Measurements from ENCODE around the gene TMOD2.

The TMOD2 gene

DNA sequence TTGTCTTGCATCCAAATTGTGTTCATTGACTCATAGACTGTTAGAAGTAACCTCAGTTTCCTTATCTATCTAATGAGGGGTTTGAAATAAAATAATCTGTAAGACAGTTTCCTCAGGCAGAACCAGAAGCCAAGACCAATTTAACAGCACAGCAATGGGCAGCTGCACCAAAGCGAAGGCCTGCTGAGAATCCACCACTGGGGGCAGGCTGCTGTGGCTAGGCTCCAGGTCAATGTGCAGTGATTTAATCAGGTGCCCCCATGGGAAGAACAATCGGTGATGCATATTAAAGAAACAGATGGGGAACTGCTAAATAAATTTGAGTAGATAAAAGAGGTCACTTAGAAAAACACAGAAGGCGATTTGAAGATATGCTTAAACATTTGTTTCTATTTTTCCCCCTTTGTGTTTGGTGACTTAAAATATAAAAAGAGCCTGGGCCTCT, 50.0 kb downstream of the TMOD2 start:
- TF ChIP-seq, protein P1, sequence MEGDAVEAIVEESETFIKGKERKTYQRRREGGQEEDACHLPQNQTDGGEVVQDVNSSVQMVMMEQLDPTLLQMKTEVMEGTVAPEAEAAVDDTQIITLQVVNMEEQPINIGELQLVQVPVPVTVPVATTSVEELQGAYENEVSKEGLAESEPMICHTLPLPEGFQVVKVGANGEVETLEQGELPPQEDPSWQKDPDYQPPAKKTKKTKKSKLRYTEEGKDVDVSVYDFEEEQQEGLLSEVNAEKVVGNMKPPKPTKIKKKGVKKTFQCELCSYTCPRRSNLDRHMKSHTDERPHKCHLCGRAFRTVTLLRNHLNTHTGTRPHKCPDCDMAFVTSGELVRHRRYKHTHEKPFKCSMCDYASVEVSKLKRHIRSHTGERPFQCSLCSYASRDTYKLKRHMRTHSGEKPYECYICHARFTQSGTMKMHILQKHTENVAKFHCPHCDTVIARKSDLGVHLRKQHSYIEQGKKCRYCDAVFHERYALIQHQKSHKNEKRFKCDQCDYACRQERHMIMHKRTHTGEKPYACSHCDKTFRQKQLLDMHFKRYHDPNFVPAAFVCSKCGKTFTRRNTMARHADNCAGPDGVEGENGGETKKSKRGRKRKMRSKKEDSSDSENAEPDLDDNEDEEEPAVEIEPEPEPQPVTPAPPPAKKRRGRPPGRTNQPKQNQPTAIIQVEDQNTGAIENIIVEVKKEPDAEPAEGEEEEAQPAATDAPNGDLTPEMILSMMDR (IDR thresholded peaks at IDR 0.05; ENCODE audit: control extremely low read depth, extremely low read depth, low read depth, missing control alignments): peak; percentile 48
- DNase-seq (ENCODE audit: extremely low spot score): peak; percentile 24
- POLR2A ChIA-PET: no interaction called here
- CTCF ChIA-PET: interaction anchor here (0.9 to 2.3 kb wide), 3 partner anchors 11 to 24 kb away, joined by 3 to 7 read pairs (median 6); no protein-coding TSS in a partner anchor

DNA sequence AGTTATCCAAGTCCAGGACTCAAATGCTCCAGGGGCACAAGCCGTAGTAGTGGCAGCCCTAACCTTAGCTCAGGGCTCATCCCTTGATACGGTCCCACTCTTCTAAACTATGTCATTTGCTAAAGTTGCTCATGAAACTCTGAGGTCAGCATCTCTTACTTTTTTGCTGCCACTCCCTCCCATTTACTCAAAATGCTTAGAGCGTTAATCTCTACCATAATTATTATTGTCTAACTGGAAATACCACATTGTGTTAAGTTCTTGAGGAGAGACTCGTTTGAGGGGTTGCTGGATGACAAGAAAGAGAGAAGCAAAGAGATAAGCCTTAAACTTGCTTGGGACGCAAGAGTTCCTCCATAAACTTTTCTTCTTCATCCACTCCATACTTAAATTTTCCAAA, 51.2 kb downstream of the TMOD2 start:
- DNase-seq (ENCODE audit: extremely low spot score): no peak
- TF ChIP-seq, protein P1 (IDR thresholded peaks at IDR 0.05; ENCODE audit: control extremely low read depth, extremely low read depth, low read depth, missing control alignments): no peak
- ChIA-PET POLR2A (no interaction called here), CTCF (interaction anchor here (0.8 to 2.3 kb wide), 4 partner anchors 10 to 87 kb away, joined by 3 to 7 read pairs (median 4); no protein-coding TSS in a partner anchor)

DNA sequence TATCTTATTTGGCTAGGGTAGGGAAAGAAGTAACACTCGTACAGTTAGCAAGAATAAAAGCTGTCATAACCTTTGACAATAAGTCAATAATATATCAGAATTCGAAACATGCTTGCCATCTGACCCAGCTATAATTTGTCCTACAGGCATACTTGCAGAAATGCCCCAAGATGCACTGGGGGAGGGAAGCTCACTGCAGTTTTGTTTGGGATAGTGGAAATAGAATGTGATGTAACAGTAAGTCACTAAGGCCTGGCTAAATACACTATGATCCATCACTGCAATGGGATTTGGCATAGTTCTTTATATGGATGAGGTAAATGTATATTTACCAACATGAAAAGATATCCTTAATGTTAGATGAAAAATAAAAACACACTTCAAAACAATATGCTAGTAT, 52.6 kb downstream of the TMOD2 start:
- CTCF ChIA-PET: no interaction called here

DNA sequence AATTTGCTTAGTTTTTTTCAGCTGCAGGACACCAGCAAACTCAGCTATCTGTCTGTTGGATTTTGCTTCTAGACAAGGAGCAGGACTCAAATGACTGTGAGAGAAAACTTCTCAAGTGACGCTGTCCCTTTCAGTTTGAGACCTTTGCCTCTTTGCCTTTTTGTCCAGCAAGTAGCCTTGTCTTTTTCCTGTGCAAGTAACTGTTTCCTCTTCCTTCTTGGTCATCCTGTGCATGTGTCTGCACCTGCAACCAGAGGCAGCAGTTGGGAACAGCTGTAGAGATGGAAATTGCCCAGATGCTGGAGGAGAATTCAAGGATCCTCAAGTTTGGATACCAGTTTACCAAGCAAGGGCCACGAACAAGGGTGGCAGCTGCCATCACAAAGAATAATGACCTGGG, 54.7 kb downstream of the TMOD2 start:
- TF ChIP-seq, protein P1 (IDR thresholded peaks at IDR 0.05; ENCODE audit: control extremely low read depth, extremely low read depth, low read depth, missing control alignments): no peak
- DNase-seq (ENCODE audit: extremely low spot score): no peak
- CTCF ChIA-PET: no interaction called here
- POLR2A ChIA-PET: no interaction called here

More for the DNA sequence above, 52.6 kb downstream of the TMOD2 start:
- TF ChIP-seq, protein P1 (IDR thresholded peaks at IDR 0.05; ENCODE audit: control extremely low read depth, extremely low read depth, low read depth, missing control alignments): no peak
- DNase-seq (ENCODE audit: extremely low spot score): no peak
- POLR2A ChIA-PET: no interaction called here

DNA sequence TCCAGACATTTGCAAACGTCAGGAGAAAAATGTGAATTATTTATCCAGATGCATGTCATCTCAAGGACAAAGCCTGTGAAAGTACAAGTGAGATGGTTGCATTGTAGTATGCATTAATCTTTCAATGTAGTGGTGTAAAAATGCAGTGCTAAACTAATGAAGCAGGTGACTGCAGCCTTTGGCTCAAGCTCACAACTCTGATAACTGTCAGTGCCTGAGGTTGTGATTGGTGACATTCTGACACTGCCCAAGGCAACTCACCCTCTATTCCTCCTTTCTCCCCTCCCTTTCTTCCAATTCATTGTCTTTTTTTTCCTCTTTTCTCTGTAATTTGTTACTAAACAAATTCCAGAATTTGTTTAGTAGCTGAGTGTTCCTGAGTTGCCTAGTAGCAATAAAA, 58.1 kb downstream of the TMOD2 start:
- DNase-seq (ENCODE audit: extremely low spot score): no peak
- TF ChIP-seq, protein P1 (IDR thresholded peaks at IDR 0.05; ENCODE audit: control extremely low read depth, extremely low read depth, low read depth, missing control alignments): no peak
- POLR2A ChIA-PET: no interaction called here
- CTCF ChIA-PET: no interaction called here

DNA sequence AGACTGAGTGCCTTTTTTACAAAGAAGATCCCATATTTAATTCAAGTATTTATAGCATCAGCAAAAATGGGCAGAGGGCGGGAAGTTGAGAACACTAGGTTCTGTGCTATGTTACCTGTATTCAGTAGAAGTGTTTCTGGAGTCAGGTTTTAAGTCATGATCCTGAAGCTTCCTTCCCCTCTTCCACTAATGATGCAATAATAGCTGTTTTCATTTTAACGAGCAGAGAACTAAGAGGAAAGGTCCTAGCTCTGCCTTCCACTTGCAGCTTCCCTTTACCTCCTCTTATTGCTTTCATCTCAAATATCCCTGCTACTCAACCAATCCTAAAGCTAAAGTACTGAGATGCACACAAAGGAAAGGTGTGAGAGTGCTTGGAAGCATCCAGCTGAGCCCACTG, 61.2 kb downstream of the TMOD2 start:
- TF ChIP-seq, protein P1 (IDR thresholded peaks at IDR 0.05; ENCODE audit: control extremely low read depth, extremely low read depth, low read depth, missing control alignments): no peak
- DNase-seq (ENCODE audit: extremely low spot score): no peak
- ChIA-PET POLR2A (no interaction called here), CTCF (interaction anchor here (1.0 to 2.7 kb wide), 2 partner anchors 11 to 37 kb away, joined by 3 to 7 read pairs; no protein-coding TSS in a partner anchor)

DNA sequence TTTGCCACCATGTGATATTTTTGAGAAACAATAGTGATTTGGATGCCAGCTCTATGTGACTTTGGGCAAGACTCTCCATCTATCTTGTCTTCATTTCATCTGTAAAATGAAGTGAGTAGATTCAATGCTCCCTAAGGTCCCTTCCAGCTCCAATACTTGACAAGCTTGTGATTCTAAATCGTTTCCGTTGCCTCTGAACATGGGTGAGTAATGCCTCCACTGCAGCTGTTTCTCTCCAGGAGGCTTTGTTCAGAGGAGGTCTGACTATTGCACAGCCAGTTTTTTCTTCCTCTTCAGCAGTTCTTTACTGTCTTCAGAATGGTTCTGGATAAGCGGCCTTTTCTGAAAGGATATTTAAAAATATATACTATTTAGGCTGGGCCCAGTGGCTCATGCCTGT, 63.2 kb downstream of the TMOD2 start:
- no peak for DNase-seq (ENCODE audit: extremely low spot score)
- TF ChIP-seq, protein P1 (IDR thresholded peaks at IDR 0.05; ENCODE audit: control extremely low read depth, extremely low read depth, low read depth, missing control alignments): no peak
- POLR2A ChIA-PET: no interaction called here
- CTCF ChIA-PET: no interaction called here

All from GM10248 (cell line).